NCI-H2081 treated with DMSO at 0.1 percent for 48 hours (cell line): ENCODE data around the gene POMC.
"Not testable (repeated sequence)": the region's sequence is repeated elsewhere in the genome, so short reads cannot be mapped to it uniquely, and the experiment has no call there.

Source experiments
- DNase-seq: peaks from one replicate; lab custom pipeline; 2025; lab: John Stamatoyannopoulos, UW

Gene POMC

GRCh38 chr2:25132693-25133092 is 35.7 kb downstream of the POMC start:
- no peak for DNase-seq

GRCh38 chr2:25132299-25132635 is 36.1 kb downstream of the POMC start:
- DNase-seq = no peak

GRCh38 chr2:25131567-25132298 is 36.6 kb downstream of the POMC start:
- no peak for DNase-seq

GRCh38 chr2:25131253-25131566 is 37.2 kb downstream of the POMC start:
- DNase-seq = no peak

GRCh38 chr2:25129901-25130520 is 38.4 kb downstream of the POMC start:
- DNase-seq = no peak

GRCh38 chr2:25127646-25128045 is 40.7 kb downstream of the POMC start:
- DNase-seq = no peak

GRCh38 chr2:25127071-25127470 is 41.3 kb downstream of the POMC start:
- DNase-seq = not testable (repeated sequence)

- DNase-seq = no peak
These were observed 42.4 kb downstream of the POMC start for GRCh38 chr2:25125976-25126375.

- DNase-seq = no peak
These were observed 43.2 kb downstream of the POMC start for GRCh38 chr2:25125189-25125588.

GRCh38 chr2:25123682-25124081 is 44.7 kb downstream of the POMC start:
- no peak for DNase-seq

- DNase-seq = no peak
These were observed 46.0 kb downstream of the POMC start for GRCh38 chr2:25122367-25122766.

GRCh38 chr2:25119263-25119662 is 49.1 kb downstream of the POMC start:
- DNase-seq = no peak

- DNase-seq = no peak
These were observed 51.4 kb downstream of the POMC start for GRCh38 chr2:25116956-25117355.

GRCh38 chr2:25115902-25116301 is 52.5 kb downstream of the POMC start:
- DNase-seq = no peak

- DNase-seq = no peak
These were observed 53.0 kb downstream of the POMC start for GRCh38 chr2:25115249-25115883.

- DNase-seq = no peak
These were observed 56.3 kb downstream of the POMC start for GRCh38 chr2:25112113-25112512.
